Endothelial cell of hepatic sinusoid (primary cell): Measurements from ENCODE around the gene WDFY2.

Experiments used
- in situ Hi-C: cut with HindIII; loops from 2 replicates; pipeline ENCODE4 v1.10.0; 2017; ENCODE audit warnings: low sequenced_read_pairs

The WDFY2 gene

GRCh38 chr13:51659276-51660127 is 75.2 kb downstream of the WDFY2 start:
- in situ Hi-C loops = no loop called here

GRCh38 chr13:51660813-51661212 is 76.6 kb downstream of the WDFY2 start:
- in situ Hi-C loops = no loop called here

- in situ Hi-C loops = no loop called here
These were observed 80.0 kb downstream of the WDFY2 start for GRCh38 chr13:51663973-51664957.

GRCh38 chr13:51665456-51665855 is 81.2 kb downstream of the WDFY2 start:
- in situ Hi-C loops = no loop called here

- in situ Hi-C loops = no loop called here
These were observed 82.1 kb downstream of the WDFY2 start for GRCh38 chr13:51666374-51666773.

GRCh38 chr13:51666839-51667238 is 82.6 kb downstream of the WDFY2 start:
- in situ Hi-C loops = no loop called here

GRCh38 chr13:51668580-51669195 is 84.4 kb downstream of the WDFY2 start:
- in situ Hi-C loops = no loop called here

- in situ Hi-C loops = no loop called here
These were observed 88.9 kb downstream of the WDFY2 start for GRCh38 chr13:51673165-51673564.

GRCh38 chr13:51674276-51674675 is 90.0 kb downstream of the WDFY2 start:
- in situ Hi-C loops = no loop called here

GRCh38 chr13:51675385-51675784 is 91.1 kb downstream of the WDFY2 start:
- in situ Hi-C loops = no loop called here

- in situ Hi-C loops = no loop called here
These were observed 91.6 kb downstream of the WDFY2 start for GRCh38 chr13:51675877-51676276.

- in situ Hi-C loops = no loop called here
These were observed 92.5 kb downstream of the WDFY2 start for GRCh38 chr13:51676739-51677138.

GRCh38 chr13:51678420-51678819 is 94.2 kb downstream of the WDFY2 start:
- in situ Hi-C loops = no loop called here

GRCh38 chr13:51679616-51680015 is 95.4 kb downstream of the WDFY2 start:
- in situ Hi-C loops = no loop called here

- in situ Hi-C loops = no loop called here
These were observed 96.9 kb downstream of the WDFY2 start for GRCh38 chr13:51681037-51681678.

- in situ Hi-C loops = no loop called here
These were observed 98.4 kb downstream of the WDFY2 start for GRCh38 chr13:51682686-51683085.

GRCh38 chr13:51683597-51683996 is 99.3 kb downstream of the WDFY2 start:
- in situ Hi-C loops = no loop called here

GRCh38 chr13:51684076-51684475 is 99.8 kb downstream of the WDFY2 start:
- in situ Hi-C loops = no loop called here

- in situ Hi-C loops = no loop called here
These were observed 103.9 kb downstream of the WDFY2 start for GRCh38 chr13:51687947-51688714.
